Omental fat pad (tissue), 4 donors: ENCODE data around the gene SLC45A3. TPM values are rescaled to one million over a fixed set of nuclear protein-coding genes. Genes with fewer than 3 reads are reported as not detected.

Source experiments
- ATAC-seq: fragments of 150-250 bp; one replicate; pipeline ENCODE4 v1.9.1; 2016; ENCODE audit warnings: mild to moderate bottlenecking, moderate library complexity; ENCODE audit not compliant: low FRiP score
- DNase-seq: peaks from one replicate; pipeline ENCODE4 v3.0.0-alpha.2; 2019; ENCODE audit warnings: low spot score
- CTCF ChIP-seq, 3 donors: fragments of 450-650 bp; IDR thresholded peaks; one replicate each; pipeline ENCODE4 v1.5.1; 2016 to 2017; ENCODE audit warnings: antibody characterized with exemption in 3 of 3, mild to moderate bottlenecking in 3 of 3, moderate library complexity in 2 of 3
- total RNA-seq, 4 donors: library from RNA; depleted of rRNA; stranded (reverse); fragments of >200 nt; gene quantifications; one replicate each; pipeline ENCODE4 v1.1.0, GENCODE V29; 2016

Gene SLC45A3
- total RNA-seq, 4 donors from 2014 or later = 1.6 to 2.4 (median 2.1) TPM

- no peak for TF ChIP-seq CTCF (IDR thresholded peaks at IDR 0.05)
- ATAC-seq (no peak), DNase-seq (no peak)
Observed at GRCh38 chr1:205630241-205630640, 50.1 kb downstream of the SLC45A3 start.

GRCh38 chr1:205629751-205630150, 50.6 kb downstream of the SLC45A3 start:
- TF ChIP-seq CTCF (IDR thresholded peaks at IDR 0.05) = no peak
- no peak for DNase-seq
- no peak for ATAC-seq

GRCh38 chr1:205627956-205628355, 52.4 kb downstream of the SLC45A3 start:
- no peak for DNase-seq
- TF ChIP-seq CTCF (IDR thresholded peaks at IDR 0.05) = no peak

GRCh38 chr1:205626216-205626615, 54.1 kb downstream of the SLC45A3 start:
- ATAC-seq (no peak), DNase-seq (no peak)
- no peak for TF ChIP-seq CTCF (IDR thresholded peaks at IDR 0.05)

More at GRCh38 chr1:205627956-205628355, 52.4 kb downstream of the SLC45A3 start:
- ATAC-seq = no peak

GRCh38 chr1:205623646-205624045, 56.7 kb downstream of the SLC45A3 start:
- no peak for TF ChIP-seq CTCF (IDR thresholded peaks at IDR 0.05)
- DNase-seq = no peak
- no peak for ATAC-seq

- ATAC-seq (no peak), DNase-seq (no peak)
- TF ChIP-seq CTCF (IDR thresholded peaks at IDR 0.05) = no peak
Observed at GRCh38 chr1:205620269-205620668, 60.0 kb downstream of the SLC45A3 start.

- no peak for TF ChIP-seq CTCF (IDR thresholded peaks at IDR 0.05)
- DNase-seq = no peak
- ATAC-seq = no peak
Observed at GRCh38 chr1:205619376-205619775, 60.9 kb downstream of the SLC45A3 start.
